BLaER1 (cell line): ENCODE measurements around the gene TOMT.

Experiments used
- H3K27ac ChIP-seq: shearing (Covaris generic); formaldehyde crosslinking; 2 replicates; pipeline ENCODE4 v1.8.1; 2022
- H3K27me3 ChIP-seq: shearing (Covaris generic); formaldehyde crosslinking; 2 replicates; pipeline ENCODE4 v1.8.1; 2022
- H3K36me3 ChIP-seq: shearing (Covaris generic); formaldehyde crosslinking; 2 replicates; pipeline ENCODE4 v1.8.1; 2022
- H3K4me1 ChIP-seq: shearing (Covaris generic); formaldehyde crosslinking; 2 replicates; pipeline ENCODE4 v1.8.1; 2022
- H3K4me2 ChIP-seq: shearing (Covaris generic); formaldehyde crosslinking; 2 replicates; pipeline ENCODE4 v1.8.1; 2022
- H3K4me3 ChIP-seq: shearing (Covaris generic); formaldehyde crosslinking; 2 replicates; pipeline ENCODE4 v1.8.1; 2022
- H3K9ac ChIP-seq: shearing (Covaris generic); formaldehyde crosslinking; 2 replicates; pipeline ENCODE4 v1.8.1; 2022
- H3K9me3 ChIP-seq: shearing (Covaris generic); formaldehyde crosslinking; 2 replicates; pipeline ENCODE4 v1.8.1; 2022
- H4K20me1 ChIP-seq: shearing (Covaris generic); formaldehyde crosslinking; 2 replicates; pipeline ENCODE4 v1.8.1; 2022
- Cebpa-rat ChIP-seq: shearing (Covaris generic); IDR thresholded peaks from 2 replicates; pipeline ENCODE4 v1.8.1; 2022

The TOMT gene, protein sequence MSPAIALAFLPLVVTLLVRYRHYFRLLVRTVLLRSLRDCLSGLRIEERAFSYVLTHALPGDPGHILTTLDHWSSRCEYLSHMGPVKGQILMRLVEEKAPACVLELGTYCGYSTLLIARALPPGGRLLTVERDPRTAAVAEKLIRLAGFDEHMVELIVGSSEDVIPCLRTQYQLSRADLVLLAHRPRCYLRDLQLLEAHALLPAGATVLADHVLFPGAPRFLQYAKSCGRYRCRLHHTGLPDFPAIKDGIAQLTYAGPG

DNA sequence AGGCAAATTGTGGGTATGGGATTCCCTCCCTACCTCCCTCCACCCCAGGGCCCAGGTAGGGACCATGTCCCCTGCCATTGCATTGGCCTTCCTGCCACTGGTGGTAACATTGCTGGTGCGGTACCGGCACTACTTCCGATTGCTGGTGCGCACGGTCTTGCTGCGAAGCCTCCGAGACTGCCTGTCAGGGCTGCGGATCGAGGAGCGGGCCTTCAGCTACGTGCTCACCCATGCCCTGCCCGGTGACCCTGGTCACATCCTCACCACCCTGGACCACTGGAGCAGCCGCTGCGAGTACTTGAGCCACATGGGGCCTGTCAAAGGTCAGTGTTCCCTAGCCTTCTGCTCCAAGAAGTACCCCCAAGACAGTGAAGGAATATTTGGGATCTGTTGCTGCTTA lies at the start of gene TOMT:
TOMT (plus strand) TSS at position 37 of the 400 bp plus-strand sequence; CDS start at position 65, 28 bp downstream.
- H3K36me3 ChIP-seq: peaks cover 46% of the 10 kb centered on the region
- no peaks in the 10 kb centered on the region for H3K27me3 ChIP-seq
- no peak for TF ChIP-seq Cebpa-rat
- H3K4me2 ChIP-seq: no peak within 1 kb of the TSS
- H4K20me1 ChIP-seq: no peaks in the 10 kb centered on the region
- H3K4me3 ChIP-seq: no peak within 1 kb of the TSS
- peaks cover 26% of the 10 kb centered on the region for H3K4me1 ChIP-seq
- no peaks in the 10 kb centered on the region for H3K9me3 ChIP-seq
- no peak within 1 kb of the TSS for H3K9ac ChIP-seq
- no peak within 1 kb of the TSS for H3K27ac ChIP-seq

DNA sequence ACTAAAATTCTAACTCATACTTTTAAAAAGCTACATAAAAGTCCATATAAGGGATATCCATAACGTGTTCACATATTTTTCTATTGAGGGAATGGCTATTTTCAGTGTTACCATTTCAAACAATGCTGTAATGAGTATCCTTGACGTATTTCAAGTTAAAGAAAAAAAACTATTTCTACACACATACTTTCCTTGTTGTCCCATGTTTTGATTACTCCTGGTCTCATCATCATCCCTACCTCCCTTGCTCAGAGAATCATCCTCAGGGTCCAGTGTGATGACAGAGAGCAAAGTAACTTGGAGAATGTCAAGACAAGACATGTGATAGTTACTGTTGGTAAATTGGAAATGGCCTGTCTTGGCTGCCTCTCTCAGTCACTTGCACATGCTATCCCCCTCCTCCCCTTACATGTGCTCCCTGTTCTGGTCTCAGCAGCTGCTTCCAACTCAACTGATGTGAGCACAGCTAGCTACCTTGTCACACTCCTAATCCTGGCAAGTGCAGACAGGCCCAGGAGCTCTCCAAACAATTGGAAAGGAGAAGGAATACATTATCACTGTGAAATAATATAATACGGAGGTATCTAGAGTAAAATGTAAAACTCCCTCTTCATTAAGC lies 47.2 kb upstream of the TOMT start:
- H3K4me3 ChIP-seq: no peak overlapping the region
- no peak for TF ChIP-seq Cebpa-rat
- no peak overlapping the region for H3K27ac ChIP-seq
- no peak overlapping the region for H3K4me2 ChIP-seq
- no peaks in the 10 kb centered on the region for H3K27me3 ChIP-seq
- peaks cover 11% of the 10 kb centered on the region for H3K4me1 ChIP-seq
- H4K20me1 ChIP-seq: peaks cover 12% of the 10 kb centered on the region; the same call in 1 of the 2 replicates
- no peaks in the 10 kb centered on the region for H3K9me3 ChIP-seq
- no peak overlapping the region for H3K9ac ChIP-seq
- peaks cover 72% of the 10 kb centered on the region for H3K36me3 ChIP-seq

DNA sequence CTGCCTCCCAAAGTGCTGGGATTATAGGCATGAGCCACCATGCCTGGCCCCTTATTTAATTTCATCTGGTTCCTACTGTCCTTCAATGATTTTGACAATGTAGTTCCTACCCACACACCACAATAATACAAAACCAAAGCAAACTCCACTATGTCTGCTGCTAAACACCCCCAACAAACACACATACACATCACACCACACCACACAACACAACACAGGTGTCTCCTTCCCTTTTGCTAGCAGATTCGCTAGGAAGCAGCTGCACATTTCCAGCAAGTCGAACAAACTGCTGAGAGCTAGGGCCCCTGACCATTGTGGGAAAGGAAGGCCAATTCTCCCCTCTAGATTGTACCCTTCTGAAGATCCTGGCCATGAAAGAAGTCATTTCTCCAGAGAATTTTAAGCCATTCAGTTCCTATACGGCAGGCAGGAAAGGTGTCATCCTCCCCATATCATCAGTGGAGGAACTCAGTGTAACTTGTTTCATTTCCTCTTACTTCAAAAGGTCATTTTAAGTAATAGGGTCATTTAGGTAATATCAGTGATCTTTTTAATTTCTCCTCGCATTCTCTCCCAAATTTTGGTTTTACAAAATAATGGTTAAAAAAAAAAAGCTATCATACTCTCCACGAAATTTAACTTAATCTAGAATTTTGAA lies 43.9 kb upstream of the TOMT start:
- peaks cover 73% of the 10 kb centered on the region for H3K36me3 ChIP-seq
- peak overlapping the region; percentile 41; the same call in 1 of the 2 replicates for H3K4me2 ChIP-seq
- TF ChIP-seq Cebpa-rat: no peak
- peaks cover 13% of the 10 kb centered on the region for H3K4me1 ChIP-seq
- peak overlapping the region; percentile 32; the same call in 1 of the 2 replicates for H3K9ac ChIP-seq
- H3K4me3 ChIP-seq: no peak overlapping the region
- H3K27ac ChIP-seq: peak overlapping the region; percentile 47
- no peaks in the 10 kb centered on the region for H3K9me3 ChIP-seq
- H3K27me3 ChIP-seq: no peaks in the 10 kb centered on the region
- peaks cover 25% of the 10 kb centered on the region; the same call in 1 of the 2 replicates for H4K20me1 ChIP-seq

DNA sequence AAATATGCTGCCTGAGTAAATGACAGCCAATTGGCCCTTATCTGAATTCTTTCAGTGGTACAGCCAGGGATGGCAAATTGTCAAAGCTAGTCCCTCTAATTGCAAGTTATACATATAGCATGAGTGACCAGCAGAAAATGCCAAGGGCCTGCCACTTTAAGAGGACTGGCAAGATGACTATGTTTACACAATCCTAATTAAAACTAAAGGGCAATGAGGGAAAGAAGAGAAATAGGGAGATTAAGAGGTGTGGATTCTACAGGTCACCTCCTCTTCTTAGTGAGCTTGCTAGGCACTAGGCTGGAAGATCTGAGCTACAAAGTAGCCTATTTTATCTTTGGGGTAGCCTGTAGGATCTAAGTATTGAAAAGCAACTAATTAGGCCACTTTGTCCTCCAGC lies 38.9 kb upstream of the TOMT start:
- Histone ChIP-seq H3K27ac (peak overlapping the region; percentile 45), H3K36me3 (peaks cover 59% of the 10 kb centered on the region), H3K27me3 (no peaks in the 10 kb centered on the region), H3K4me2 (peak overlapping the region; percentile 7; the same call in 1 of the 2 replicates), H3K9me3 (no peaks in the 10 kb centered on the region), H3K4me3 (no peak overlapping the region), H4K20me1 (peaks cover 46% of the 10 kb centered on the region), H3K9ac (no peak overlapping the region), H3K4me1 (peaks cover 58% of the 10 kb centered on the region)
- TF ChIP-seq Cebpa-rat: no peak

DNA sequence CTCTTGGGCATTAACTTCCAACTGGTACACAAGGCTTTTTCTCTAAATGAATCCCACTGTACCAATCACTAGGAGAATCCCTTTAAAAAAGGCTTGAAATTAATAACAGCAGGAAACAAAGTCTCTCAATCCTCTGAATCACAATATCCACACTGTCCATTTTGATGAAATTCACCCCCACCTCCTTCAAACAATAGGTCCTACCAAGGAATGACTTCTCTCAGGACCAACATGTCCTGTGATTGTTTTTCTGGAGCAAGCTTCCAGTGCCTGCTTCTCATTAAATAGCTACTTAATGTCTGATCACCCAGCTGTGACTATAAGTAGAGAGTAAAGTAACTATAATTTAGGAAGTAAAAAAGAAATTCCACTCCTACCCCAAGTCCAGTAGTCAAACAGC lies 38.5 kb upstream of the TOMT start:
- Histone ChIP-seq H3K4me1 (peaks cover 58% of the 10 kb centered on the region), H3K27ac (peak overlapping the region; percentile 45), H3K9me3 (no peaks in the 10 kb centered on the region), H3K36me3 (peaks cover 57% of the 10 kb centered on the region), H4K20me1 (peaks cover 50% of the 10 kb centered on the region), H3K9ac (no peak overlapping the region), H3K4me3 (no peak overlapping the region), H3K27me3 (no peaks in the 10 kb centered on the region), H3K4me2 (peak overlapping the region; percentile 7; the same call in 1 of the 2 replicates)
- TF ChIP-seq Cebpa-rat: no peak

DNA sequence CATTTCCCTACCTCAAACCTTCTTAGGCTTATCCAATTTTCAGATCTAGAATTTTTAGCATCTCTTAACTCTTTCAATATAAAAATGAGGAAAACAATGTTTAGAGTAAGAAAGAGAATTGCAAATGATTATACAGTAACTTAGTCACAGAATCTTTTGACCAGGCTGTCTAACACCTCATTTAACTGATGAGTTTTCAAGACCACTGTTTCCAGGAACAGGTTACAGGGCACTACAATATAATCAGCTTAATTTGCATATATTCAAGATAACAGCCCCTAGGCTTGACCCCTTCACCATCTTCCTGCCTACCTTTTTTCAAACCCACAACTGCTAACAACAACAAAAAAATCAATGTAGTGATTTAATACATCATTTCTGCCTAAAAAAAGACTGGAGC lies 38.0 kb upstream of the TOMT start:
- H3K36me3 ChIP-seq: peaks cover 53% of the 10 kb centered on the region
- no peaks in the 10 kb centered on the region for H3K9me3 ChIP-seq
- no peak for TF ChIP-seq Cebpa-rat
- no peak overlapping the region for H3K4me3 ChIP-seq
- H3K4me2 ChIP-seq: peak overlapping the region; percentile 65; the same call in 1 of the 2 replicates
- peaks cover 60% of the 10 kb centered on the region for H3K4me1 ChIP-seq
- H4K20me1 ChIP-seq: peaks cover 54% of the 10 kb centered on the region
- no peaks in the 10 kb centered on the region for H3K27me3 ChIP-seq
- no peak overlapping the region for H3K27ac ChIP-seq
- H3K9ac ChIP-seq: no peak overlapping the region

DNA sequence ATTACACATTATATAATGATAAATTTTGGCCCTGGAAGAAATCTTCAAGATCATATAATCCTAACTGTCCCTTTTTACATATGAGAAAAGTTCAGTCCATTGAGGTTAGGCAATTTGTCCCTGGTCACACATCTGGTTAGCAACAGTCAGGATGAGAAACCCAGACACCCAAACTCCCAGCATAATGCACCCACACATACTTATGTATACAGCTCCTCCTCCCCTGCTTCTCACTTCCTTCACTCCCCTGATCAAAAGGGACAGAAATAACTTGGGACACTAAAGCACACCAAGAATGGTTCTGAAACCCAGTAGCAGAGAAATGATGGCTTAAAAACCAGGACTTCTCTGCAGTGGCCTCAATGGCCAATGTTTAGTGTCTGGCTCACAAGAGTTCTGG lies 36.5 kb upstream of the TOMT start:
- Histone ChIP-seq H3K4me3 (peak overlapping the region; percentile 14; the same call in 1 of the 2 replicates), H3K27me3 (no peaks in the 10 kb centered on the region), H3K9ac (peak overlapping the region; percentile 63; the same call in 1 of the 2 replicates), H3K9me3 (no peaks in the 10 kb centered on the region), H3K4me2 (peak overlapping the region; percentile 65), H3K4me1 (peaks cover 71% of the 10 kb centered on the region), H3K36me3 (peaks cover 45% of the 10 kb centered on the region), H4K20me1 (peaks cover 66% of the 10 kb centered on the region), H3K27ac (peak overlapping the region; percentile 67)
- TF ChIP-seq Cebpa-rat: no peak

DNA sequence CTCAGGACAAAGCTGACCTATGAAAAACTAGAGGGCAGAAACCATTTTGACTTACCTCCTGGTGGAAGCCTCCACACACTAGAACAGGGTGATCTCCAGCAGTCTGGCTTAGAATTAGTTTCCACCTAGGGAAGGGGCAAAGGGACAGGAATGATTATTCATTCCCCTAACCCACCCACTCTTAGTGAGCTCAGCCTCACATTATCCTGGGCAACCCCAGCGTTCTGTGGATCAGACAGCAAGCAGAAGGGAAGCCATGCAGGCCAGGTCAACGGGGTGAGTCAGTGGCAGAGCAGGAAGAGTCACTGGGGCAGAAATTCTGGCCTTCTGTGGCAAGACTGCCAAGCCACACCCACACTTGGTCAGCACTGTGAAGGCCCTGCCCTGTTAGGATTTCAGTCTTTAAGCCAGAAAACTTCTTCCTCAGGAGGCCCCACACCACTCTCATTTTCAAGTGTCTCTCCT lies 35.9 kb upstream of the TOMT start:
- peak overlapping the region; percentile 67 for H3K27ac ChIP-seq
- peak overlapping the region; percentile 63 for H3K9ac ChIP-seq
- H3K4me2 ChIP-seq: peak overlapping the region; percentile 65
- H3K27me3 ChIP-seq: no peaks in the 10 kb centered on the region
- H3K4me1 ChIP-seq: peaks cover 71% of the 10 kb centered on the region
- 0 out of 2 replicates have a peak overlapping the region, but pooled peaks have one; percentile 14 for H3K4me3 ChIP-seq
- no peaks in the 10 kb centered on the region for H3K9me3 ChIP-seq
- peaks cover 67% of the 10 kb centered on the region for H4K20me1 ChIP-seq
- TF ChIP-seq Cebpa-rat: no peak
- peaks cover 44% of the 10 kb centered on the region for H3K36me3 ChIP-seq

DNA sequence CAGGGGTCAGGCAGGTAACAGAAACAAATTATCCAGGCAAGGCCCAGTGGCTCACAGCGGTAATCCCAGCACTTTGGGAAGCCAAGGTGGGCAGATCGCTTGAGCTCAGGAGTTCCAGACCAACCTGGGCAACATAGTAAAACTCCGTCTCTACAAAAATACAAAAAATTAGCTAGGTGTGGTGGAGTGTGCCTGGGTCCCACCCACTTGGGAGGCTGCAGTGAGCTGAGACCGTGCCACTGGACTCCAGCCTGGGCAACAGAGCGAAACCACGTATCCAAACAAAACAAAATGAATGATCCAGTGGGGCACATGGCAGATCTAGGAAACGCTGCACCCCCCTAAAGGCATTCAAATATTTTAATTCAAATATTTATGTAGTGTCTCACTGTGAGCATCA lies 35.2 kb upstream of the TOMT start:
- no peaks in the 10 kb centered on the region for H3K27me3 ChIP-seq
- no peaks in the 10 kb centered on the region for H3K9me3 ChIP-seq
- no peak for TF ChIP-seq Cebpa-rat
- H3K36me3 ChIP-seq: peaks cover 47% of the 10 kb centered on the region
- no peak overlapping the region for H3K4me3 ChIP-seq
- H4K20me1 ChIP-seq: peaks cover 68% of the 10 kb centered on the region
- peaks cover 77% of the 10 kb centered on the region for H3K4me1 ChIP-seq
- peak overlapping the region; percentile 65 for H3K4me2 ChIP-seq
- H3K9ac ChIP-seq: no peak overlapping the region; the same call in 1 of the 2 replicates
- peak overlapping the region; percentile 67; the same call in 1 of the 2 replicates for H3K27ac ChIP-seq
